COLO829 (cell line): Measurements from ENCODE around the gene ABCC12.

Experiments used
- DNase-seq: peaks from one replicate; pipeline ENCODE4 v3.0.0; 2012; ENCODE audit warnings: low spot score

ABCC12 gene

DNA sequence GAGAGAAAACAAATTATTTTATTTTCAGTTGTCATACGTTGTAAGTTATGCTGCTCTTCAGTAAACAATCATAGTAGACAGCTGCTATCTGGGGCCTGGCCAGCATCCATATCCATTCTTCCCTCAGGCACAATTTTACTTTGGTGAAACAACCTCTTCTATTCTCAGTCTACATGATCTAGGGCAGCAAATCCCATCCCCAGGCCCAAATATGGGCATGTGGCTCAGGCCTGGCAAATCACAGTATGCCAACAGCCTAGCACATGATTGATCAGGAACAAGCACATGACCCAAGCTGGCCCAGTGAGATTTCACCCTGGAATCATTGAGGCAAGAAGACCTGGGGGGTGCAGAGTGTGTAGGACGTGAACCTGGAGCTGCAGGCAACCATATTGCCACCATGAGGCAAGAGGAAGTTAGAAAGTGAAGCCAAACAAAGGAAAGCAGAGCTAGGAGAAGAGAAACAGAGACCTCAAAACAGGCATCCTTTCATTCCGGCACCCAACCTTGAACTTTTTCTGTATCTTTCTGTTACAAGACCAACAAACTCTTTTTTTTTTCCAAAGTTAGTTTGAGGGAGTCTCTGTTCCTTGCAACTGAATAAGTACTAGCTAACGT is 10.3 kb upstream of the ABCC12 start:
- DNase-seq: peak; percentile 16

DNA sequence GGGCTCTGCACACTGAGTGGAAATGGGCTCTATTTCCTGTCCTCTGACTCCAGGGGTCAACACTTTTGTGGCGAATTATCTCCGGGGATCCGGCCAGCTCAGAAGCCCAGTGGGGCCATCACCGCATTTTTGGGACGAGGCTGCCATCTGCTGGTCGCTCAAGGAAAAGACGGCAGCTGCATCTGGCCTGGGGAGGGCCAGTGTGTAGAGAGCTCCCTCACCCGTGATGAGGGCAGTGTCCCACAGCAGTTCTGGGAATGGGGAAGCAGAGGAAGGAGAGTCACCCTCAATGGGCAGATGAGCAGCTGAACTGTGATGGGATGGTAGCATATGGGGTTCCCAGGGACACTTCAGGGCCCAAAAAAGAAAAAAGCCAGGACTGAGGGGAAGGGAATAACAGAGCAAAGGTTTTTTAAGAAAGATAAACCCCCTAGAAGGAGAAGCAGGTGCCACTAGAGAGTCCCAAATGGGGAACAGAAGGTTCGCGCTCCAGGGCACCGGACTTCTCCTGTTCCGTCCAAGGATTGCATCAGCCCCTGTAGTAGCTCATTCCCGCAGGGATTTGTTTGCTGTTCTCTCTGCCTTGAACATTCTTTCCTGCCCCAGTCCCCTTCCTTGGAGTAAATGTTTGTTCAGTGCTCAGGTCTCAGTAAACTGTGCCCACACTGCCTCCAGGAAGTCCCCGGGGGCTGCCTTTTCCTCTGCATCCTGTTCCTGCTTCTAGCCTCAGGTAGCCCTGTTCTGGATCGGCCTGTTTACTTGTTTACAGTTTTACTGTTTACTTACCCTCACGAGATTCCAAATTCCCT is 9.3 kb upstream of the ABCC12 start:
- DNase-seq: peak; percentile 48

- no peak for DNase-seq
Observed at GRCh38 chr16:48162839-48163410, 7.1 kb upstream of the ABCC12 start.

DNA sequence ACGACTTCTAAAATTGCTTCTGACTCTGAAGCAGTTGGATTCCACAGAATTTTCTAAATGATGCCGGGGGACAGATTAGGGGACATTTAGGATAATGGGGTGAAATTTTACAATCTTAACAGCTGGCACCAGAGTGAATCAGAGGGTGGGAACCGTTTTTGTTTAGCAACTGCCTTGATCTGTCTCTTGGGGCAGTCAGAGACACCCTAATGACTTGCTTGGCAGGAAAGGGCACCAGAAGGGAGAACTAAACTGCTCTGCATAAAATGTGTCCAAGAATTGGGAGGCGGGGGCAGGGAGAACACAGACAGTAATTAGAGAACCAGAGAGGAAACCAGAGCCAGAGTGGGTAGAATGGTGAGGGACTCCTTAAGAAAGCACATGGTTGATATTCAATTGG is 6.1 kb upstream of the ABCC12 start:
- no peak for DNase-seq

- DNase-seq: no peak
Observed at GRCh38 chr16:48160575-48160974, 4.8 kb upstream of the ABCC12 start.

GRCh38 chr16:48158296-48158695 is 2.5 kb upstream of the ABCC12 start:
- no peak for DNase-seq

- no peak for DNase-seq
Observed at GRCh38 chr16:48157794-48158193, 2.0 kb upstream of the ABCC12 start.

DNA sequence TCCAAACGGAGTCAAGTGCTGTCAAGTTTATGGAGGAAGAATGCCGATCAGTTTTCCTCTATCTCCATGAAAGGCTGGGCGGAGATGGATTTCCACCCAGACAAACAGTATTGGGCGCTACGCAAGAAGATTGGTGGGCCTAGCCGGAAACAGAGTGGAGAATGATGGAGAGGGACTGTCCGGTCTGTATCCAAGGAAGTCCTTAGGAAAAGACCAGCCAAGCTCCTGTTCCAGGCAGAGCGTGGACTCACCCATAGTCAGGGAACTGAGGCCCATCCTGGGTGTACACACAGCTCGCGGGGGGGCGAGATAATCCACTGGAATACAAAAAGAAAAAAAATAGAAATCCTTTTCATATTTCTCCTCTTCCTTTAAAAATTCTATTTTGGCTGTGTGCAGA is 1.5 kb upstream of the ABCC12 start:
- no peak for DNase-seq

GRCh38 chr16:48156790-48157209 is 1.0 kb upstream of the ABCC12 start:
- peak; percentile 53 for DNase-seq

DNA sequence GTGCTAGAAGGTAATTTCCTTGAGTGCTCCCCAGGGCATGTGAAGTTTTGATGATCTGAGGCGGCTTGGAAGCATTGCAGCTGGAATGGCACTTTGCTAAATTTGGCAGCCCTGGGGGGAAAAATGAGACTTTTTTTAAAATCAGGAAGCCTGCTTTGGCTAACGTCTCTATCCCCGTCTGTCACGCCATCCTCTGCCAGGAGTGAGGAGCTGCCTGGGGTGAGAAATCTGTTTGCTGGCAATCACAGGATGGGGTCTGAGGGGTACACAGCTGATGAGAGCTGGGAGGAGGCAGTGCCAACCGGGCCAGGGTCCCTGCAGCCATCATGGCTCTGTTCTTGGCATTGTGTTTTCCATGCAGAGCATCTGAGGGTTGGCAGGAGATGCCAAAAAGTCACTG is 2.0 kb downstream of the ABCC12 start:
- no peak for DNase-seq

DNA sequence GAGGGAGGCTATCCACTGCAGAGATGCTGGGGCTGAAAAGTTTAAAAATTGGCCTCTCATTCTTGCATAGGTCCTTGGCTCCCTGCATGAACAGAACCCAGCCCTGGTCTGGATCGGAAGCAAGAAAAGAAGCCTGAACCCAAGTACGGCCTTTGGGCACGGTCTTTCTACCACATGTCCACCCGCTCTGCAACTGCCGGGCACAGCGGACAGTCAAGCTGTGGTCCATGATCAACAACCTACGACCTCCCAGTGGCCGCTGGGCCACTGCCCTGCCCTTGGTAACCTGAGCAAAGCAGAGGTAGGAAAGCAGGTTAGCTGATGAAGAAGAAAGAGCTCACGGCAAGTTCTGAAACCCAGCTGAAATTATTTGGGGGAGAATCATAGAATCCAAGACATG is 3.6 kb downstream of the ABCC12 start:
- no peak for DNase-seq

- DNase-seq: no peak
Observed at GRCh38 chr16:48150707-48151106, 5.1 kb downstream of the ABCC12 start.

DNA sequence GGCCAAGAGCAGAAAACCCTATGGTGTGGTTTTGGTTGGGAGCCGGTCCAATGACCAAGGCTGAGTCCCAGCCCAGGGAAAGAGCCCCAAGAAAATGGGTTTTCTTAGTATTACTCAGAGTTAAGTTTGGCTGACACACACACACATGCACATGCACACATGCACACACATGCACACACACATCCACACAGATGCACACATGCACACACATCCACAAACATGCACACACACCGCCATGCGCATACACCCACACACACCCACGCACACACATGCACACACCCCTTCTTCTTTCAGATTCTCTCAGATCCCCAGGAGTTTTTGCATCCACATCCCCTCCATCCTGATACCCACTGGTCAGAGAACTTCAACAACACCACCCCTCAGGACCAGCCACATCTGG is 9.1 kb downstream of the ABCC12 start:
- no peak for DNase-seq

DNA sequence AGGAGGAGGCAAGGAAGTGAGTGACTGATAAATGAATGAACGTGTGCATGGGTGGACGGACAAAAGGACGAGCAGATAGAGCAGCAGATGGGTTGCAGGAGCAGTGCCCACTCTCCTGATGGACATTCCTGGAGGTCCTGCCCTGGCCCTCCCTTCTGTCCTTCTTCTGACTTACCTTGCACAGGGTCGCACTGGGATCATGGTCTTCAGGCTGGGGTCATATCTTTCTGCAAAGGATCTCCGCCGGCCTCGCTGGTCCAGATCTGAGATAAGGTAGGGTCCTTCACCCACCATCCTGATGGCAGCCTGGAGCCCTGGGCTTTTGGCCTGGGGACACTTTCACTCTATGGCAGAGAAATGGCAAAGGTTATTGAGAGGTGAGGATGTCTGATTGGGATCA is 9.7 kb downstream of the ABCC12 start:
- DNase-seq: no peak

DNA sequence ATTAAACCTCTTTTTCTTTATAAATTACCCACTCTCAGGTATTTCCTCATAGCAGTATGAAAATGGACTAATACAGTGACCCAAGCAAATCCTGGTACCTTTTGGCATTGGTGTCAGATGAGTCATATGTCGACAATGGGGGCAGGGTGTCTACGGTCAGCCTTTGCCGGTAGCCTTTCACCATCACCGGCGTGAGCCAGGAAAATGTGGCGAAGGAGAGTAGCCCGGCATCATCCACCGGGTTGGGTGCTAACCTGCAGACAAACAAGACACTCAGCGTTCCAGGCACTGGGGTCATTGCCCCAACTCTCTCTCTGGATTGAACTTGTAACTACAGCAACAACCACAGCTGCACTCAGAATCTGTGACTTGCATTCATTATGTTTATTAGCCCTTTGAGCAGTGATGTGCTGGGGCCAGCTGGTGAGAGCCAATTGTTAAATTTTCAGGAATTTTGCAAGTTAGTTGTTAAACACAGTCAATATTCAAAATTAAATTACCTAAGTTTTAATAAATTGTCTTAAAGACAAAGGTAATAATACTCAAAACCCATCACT is 11.9 kb downstream of the ABCC12 start:
- DNase-seq: no peak

GRCh38 chr16:48140821-48141220 is 15.0 kb downstream of the ABCC12 start:
- no peak for DNase-seq

DNA sequence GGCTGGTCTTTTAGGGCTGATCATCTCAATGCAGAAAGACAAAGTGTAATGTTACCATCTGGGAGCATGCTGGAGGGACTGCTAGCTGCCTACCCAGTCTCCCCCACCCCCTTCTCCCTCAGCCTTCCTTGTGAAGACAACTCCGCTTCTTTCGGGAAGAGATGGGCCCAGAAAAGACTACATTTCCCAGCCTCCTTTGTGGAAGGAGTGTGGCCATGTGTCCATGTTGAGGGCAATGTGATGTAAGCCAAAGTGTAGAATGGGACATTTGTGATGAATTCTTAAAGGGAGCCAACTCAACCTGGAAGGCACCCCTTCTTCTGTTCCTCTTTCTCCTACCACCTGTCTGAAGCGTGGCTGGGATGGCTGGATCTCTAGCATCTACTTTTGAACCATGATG is 16.3 kb downstream of the ABCC12 start:
- DNase-seq: no peak

GRCh38 chr16:48138543-48138942 is 17.2 kb downstream of the ABCC12 start:
- no peak for DNase-seq

GRCh38 chr16:48137822-48138221 is 18.0 kb downstream of the ABCC12 start:
- DNase-seq: no peak

- DNase-seq: no peak
Observed at GRCh38 chr16:48136547-48137360, 19.0 kb downstream of the ABCC12 start.

DNA sequence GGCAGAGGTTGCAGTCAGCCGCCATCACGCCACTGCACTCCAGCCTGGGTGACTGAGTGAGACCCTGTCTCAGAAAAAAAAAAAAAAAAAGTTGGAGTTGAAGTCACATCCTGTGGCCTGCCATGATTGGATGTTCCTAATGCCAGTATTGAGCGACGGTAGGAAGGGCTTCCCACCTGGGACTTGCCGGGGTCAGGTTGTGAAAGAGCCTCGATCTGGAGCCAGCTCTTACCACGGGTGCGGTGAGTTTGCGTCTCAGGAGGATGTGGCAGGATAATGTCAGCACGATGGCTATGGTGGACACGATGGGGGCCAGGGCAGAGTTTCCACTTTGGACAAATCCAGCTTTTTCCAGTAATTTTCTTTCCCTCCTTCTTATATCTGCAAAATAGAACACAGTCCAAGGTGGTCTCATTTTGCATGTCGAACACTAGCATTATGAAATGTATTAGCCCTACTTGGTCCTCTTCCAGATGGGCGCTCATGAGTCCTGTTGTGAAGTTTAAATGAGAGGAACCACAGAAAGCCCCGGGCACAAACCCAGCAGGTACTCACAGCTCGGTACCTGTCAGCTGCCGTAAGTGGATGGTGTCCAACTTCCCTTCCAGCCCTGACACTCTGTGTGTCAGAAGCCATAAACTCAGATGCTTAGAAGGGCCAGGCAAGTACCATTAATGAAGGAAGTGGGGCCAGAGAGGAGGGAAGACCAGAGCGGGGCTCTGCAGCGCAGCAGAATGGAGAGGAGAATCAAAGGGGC is 22.2 kb downstream of the ABCC12 start:
- DNase-seq: no peak

GRCh38 chr16:48132696-48133095 is 23.1 kb downstream of the ABCC12 start:
- no peak for DNase-seq
